Measurements from ENCODE around the gene THOC5.

GRCh38 chr22:29482726-29483125, 70.8 kb downstream of the THOC5 start:
- TF ChIP-seq TSHZ2 (CRISPR knock-in tag; IDR thresholded peaks at IDR 0.05) (no peak), ZNF70 (CRISPR knock-in tag; IDR thresholded peaks at IDR 0.05) (no peak), GLIS3 (CRISPR knock-in tag; IDR thresholded peaks at IDR 0.05) (no peak), SNAI2 (CRISPR knock-in tag; IDR thresholded peaks at IDR 0.05) (no peak), TCF4 (CRISPR knock-in tag; IDR thresholded peaks at IDR 0.05; ENCODE audit: borderline replicate concordance) (no peak), ARNTL (CRISPR knock-in tag; IDR thresholded peaks at IDR 0.05; ENCODE audit: borderline replicate concordance, low read depth) (no peak), ZC3H10 (CRISPR knock-in tag; IDR thresholded peaks at IDR 0.05) (no peak), TOX (CRISPR knock-in tag; IDR thresholded peaks at IDR 0.05; ENCODE audit: borderline replicate concordance) (no peak), ZFP30 (CRISPR knock-in tag; IDR thresholded peaks at IDR 0.05) (no peak), RARB (CRISPR knock-in tag; IDR thresholded peaks at IDR 0.05) (no peak)
- TF ChIP-seq, protein P1, sequence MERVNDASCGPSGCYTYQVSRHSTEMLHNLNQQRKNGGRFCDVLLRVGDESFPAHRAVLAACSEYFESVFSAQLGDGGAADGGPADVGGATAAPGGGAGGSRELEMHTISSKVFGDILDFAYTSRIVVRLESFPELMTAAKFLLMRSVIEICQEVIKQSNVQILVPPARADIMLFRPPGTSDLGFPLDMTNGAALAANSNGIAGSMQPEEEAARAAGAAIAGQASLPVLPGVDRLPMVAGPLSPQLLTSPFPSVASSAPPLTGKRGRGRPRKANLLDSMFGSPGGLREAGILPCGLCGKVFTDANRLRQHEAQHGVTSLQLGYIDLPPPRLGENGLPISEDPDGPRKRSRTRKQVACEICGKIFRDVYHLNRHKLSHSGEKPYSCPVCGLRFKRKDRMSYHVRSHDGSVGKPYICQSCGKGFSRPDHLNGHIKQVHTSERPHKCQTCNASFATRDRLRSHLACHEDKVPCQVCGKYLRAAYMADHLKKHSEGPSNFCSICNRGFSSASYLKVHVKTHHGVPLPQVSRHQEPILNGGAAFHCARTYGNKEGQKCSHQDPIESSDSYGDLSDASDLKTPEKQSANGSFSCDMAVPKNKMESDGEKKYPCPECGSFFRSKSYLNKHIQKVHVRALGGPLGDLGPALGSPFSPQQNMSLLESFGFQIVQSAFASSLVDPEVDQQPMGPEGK (CRISPR knock-in tag; IDR thresholded peaks at IDR 0.05; ENCODE audit: borderline replicate concordance) = no peak
- TF ChIP-seq, protein P2, sequence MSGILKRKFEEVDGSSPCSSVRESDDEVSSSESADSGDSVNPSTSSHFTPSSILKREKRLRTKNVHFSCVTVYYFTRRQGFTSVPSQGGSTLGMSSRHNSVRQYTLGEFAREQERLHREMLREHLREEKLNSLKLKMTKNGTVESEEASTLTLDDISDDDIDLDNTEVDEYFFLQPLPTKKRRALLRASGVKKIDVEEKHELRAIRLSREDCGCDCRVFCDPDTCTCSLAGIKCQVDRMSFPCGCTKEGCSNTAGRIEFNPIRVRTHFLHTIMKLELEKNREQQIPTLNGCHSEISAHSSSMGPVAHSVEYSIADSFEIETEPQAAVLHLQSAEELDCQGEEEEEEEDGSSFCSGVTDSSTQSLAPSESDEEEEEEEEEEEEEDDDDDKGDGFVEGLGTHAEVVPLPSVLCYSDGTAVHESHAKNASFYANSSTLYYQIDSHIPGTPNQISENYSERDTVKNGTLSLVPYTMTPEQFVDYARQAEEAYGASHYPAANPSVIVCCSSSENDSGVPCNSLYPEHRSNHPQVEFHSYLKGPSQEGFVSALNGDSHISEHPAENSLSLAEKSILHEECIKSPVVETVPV (CRISPR knock-in tag; IDR thresholded peaks at IDR 0.05) = no peak
- TF ChIP-seq, protein P3, sequence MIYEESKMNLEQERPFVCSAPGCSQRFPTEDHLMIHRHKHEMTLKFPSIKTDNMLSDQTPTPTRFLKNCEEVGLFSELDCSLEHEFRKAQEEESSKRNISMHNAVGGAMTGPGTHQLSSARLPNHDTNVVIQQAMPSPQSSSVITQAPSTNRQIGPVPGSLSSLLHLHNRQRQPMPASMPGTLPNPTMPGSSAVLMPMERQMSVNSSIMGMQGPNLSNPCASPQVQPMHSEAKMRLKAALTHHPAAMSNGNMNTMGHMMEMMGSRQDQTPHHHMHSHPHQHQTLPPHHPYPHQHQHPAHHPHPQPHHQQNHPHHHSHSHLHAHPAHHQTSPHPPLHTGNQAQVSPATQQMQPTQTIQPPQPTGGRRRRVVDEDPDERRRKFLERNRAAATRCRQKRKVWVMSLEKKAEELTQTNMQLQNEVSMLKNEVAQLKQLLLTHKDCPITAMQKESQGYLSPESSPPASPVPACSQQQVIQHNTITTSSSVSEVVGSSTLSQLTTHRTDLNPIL (CRISPR knock-in tag; IDR thresholded peaks at IDR 0.05; ENCODE audit: low read depth) = no peak
